A549 (cell line): ENCODE measurements around the gene PIK3CB.
"Not testable (repeated sequence)": the region's sequence is repeated elsewhere in the genome, so short reads cannot be mapped to it uniquely, and the experiment has no call there.

Experiments
- BHLHE40 ChIP-seq: IDR thresholded peaks from 2 replicates; pipeline ENCODE4 v1.6.1; 2012; ENCODE audit warnings: low read depth, low read length, inconsistent platforms
- GATA3 ChIP-seq: IDR thresholded peaks from 2 replicates; pipeline ENCODE4 v1.6.1; 2012; ENCODE audit warnings: borderline replicate concordance
- POLR2A ChIP-seq: IDR thresholded peaks from 2 replicates; pipeline ENCODE4 v1.6.1; 2012; ENCODE audit warnings: mild to moderate bottlenecking, low read length
- TF ChIP-seq, protein P1 (sequence below): IDR thresholded peaks from 2 replicates; pipeline ENCODE4 v1.6.1; 2012
- TF ChIP-seq, protein P2 (sequence below): fragments of >200 bp; sonication (Bioruptor Twin); formaldehyde crosslinking; IDR thresholded peaks from 3 replicates; pipeline ENCODE4 v1.5.1; 2016
- TF ChIP-seq, protein P3 (sequence below): fragments of 450-650 bp; IDR thresholded peaks from 2 replicates; pipeline ENCODE4 v1.6.1; 2014; ENCODE audit warnings: antibody characterized with exemption
- TF ChIP-seq, protein P4 (sequence below): fragments of 150-350 bp; IDR thresholded peaks from 2 replicates; pipeline ENCODE4 v1.6.1; 2014; ENCODE audit warnings: low read depth, mild to moderate bottlenecking, low read length

DNA sequence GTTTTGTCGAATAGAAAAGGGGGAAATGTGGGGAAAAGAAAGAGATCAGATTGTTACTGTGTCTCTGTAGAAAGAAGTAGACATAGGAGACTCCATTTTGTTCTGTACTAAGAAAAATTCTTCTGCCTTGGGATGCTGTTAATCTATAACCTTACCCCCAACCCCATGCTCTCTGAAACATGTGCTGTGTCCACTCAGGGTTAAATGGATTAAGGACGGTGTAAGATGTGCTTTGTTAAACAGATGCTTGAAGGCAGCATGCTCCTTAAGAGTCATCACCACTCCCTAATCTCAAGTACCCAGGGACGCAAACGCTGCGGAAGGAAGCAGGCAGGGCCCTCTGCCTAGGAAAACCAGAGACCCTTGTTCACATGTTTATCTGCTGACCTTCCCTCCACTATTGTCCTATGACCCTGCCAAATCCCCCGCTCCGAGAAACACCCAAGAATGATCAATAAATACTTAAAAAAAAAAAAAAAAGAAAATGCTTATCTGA is 49.3 kb downstream of the PIK3CB start:
- TF ChIP-seq, protein P1, sequence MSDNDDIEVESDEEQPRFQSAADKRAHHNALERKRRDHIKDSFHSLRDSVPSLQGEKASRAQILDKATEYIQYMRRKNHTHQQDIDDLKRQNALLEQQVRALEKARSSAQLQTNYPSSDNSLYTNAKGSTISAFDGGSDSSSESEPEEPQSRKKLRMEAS = not testable (repeated sequence)
- TF ChIP-seq, protein P2, sequence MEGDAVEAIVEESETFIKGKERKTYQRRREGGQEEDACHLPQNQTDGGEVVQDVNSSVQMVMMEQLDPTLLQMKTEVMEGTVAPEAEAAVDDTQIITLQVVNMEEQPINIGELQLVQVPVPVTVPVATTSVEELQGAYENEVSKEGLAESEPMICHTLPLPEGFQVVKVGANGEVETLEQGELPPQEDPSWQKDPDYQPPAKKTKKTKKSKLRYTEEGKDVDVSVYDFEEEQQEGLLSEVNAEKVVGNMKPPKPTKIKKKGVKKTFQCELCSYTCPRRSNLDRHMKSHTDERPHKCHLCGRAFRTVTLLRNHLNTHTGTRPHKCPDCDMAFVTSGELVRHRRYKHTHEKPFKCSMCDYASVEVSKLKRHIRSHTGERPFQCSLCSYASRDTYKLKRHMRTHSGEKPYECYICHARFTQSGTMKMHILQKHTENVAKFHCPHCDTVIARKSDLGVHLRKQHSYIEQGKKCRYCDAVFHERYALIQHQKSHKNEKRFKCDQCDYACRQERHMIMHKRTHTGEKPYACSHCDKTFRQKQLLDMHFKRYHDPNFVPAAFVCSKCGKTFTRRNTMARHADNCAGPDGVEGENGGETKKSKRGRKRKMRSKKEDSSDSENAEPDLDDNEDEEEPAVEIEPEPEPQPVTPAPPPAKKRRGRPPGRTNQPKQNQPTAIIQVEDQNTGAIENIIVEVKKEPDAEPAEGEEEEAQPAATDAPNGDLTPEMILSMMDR = not testable (repeated sequence)
- not testable (repeated sequence) for TF ChIP-seq GATA3, BHLHE40, POLR2A
- TF ChIP-seq, protein P3, sequence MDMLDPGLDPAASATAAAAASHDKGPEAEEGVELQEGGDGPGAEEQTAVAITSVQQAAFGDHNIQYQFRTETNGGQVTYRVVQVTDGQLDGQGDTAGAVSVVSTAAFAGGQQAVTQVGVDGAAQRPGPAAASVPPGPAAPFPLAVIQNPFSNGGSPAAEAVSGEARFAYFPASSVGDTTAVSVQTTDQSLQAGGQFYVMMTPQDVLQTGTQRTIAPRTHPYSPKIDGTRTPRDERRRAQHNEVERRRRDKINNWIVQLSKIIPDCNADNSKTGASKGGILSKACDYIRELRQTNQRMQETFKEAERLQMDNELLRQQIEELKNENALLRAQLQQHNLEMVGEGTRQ = not testable (repeated sequence)
- TF ChIP-seq, protein P4, sequence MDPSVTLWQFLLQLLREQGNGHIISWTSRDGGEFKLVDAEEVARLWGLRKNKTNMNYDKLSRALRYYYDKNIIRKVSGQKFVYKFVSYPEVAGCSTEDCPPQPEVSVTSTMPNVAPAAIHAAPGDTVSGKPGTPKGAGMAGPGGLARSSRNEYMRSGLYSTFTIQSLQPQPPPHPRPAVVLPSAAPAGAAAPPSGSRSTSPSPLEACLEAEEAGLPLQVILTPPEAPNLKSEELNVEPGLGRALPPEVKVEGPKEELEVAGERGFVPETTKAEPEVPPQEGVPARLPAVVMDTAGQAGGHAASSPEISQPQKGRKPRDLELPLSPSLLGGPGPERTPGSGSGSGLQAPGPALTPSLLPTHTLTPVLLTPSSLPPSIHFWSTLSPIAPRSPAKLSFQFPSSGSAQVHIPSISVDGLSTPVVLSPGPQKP = not testable (repeated sequence)
